Mesothelial cell of epicardium (in vitro differentiated cells): ENCODE results near the gene IGF2BP3. TPM values are rescaled to one million over a fixed set of nuclear protein-coding genes. Genes with fewer than 3 reads are reported as not detected.

Experiments used
- DNase-seq, 2 experiments: peaks; one replicate each; pipeline ENCODE4 v3.0.0; 2021; ENCODE audit warnings: low spot score in 2 of 2; ENCODE audit not compliant: unreplicated experiment in 2 of 2
- H3K27ac Mint-ChIP-seq: 2 replicates; pipeline ENCODE4 v1.8.0; 2021; ENCODE audit warnings: mixed read lengths
- H3K27me3 Mint-ChIP-seq: 2 replicates; pipeline ENCODE4 v1.8.0; 2021; ENCODE audit warnings: low read depth, mixed read lengths
- H3K36me3 Mint-ChIP-seq: 2 replicates; pipeline ENCODE4 v1.8.0; 2021; ENCODE audit warnings: mixed read lengths
- H3K4me1 Mint-ChIP-seq: 2 replicates; pipeline ENCODE4 v1.8.0; 2021; ENCODE audit warnings: mixed read lengths
- H3K4me3 Mint-ChIP-seq: 2 replicates; pipeline ENCODE4 v1.8.0; 2021; ENCODE audit warnings: mild to moderate bottlenecking, moderate library complexity, mixed read lengths
- H3K9me3 Mint-ChIP-seq: 2 replicates; pipeline ENCODE4 v1.8.0; 2021; ENCODE audit warnings: mixed read lengths
- total RNA-seq: library from RNA; stranded (reverse); gene quantifications from 3 replicates; pipeline ENCODE4 v1.2.1, GENCODE V29; 2021
- TF ChIP-seq, protein P1 (sequence below): fragments of 200-600 bp; sonication (generic); IDR thresholded peaks from one replicate; pipeline ENCODE4 v1.5.0; 2021; ENCODE audit warnings: antibody characterized with exemption; ENCODE audit not compliant: unreplicated experiment

IGF2BP3 gene
- total RNA-seq, 1 donor from 2014 or later: 91.3 TPM

GRCh38 chr7:23347033-23347681, 123.1 kb downstream of the IGF2BP3 start:
- no peak for DNase-seq
- TF ChIP-seq, protein P1, sequence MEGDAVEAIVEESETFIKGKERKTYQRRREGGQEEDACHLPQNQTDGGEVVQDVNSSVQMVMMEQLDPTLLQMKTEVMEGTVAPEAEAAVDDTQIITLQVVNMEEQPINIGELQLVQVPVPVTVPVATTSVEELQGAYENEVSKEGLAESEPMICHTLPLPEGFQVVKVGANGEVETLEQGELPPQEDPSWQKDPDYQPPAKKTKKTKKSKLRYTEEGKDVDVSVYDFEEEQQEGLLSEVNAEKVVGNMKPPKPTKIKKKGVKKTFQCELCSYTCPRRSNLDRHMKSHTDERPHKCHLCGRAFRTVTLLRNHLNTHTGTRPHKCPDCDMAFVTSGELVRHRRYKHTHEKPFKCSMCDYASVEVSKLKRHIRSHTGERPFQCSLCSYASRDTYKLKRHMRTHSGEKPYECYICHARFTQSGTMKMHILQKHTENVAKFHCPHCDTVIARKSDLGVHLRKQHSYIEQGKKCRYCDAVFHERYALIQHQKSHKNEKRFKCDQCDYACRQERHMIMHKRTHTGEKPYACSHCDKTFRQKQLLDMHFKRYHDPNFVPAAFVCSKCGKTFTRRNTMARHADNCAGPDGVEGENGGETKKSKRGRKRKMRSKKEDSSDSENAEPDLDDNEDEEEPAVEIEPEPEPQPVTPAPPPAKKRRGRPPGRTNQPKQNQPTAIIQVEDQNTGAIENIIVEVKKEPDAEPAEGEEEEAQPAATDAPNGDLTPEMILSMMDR: no peak
- peaks cover 30% of the 10 kb centered on the region for H3K36me3 Mint-ChIP-seq
- H3K4me3 Mint-ChIP-seq: no peak overlapping the region
- peaks cover 21% of the 10 kb centered on the region for H3K4me1 Mint-ChIP-seq
- H3K9me3 Mint-ChIP-seq: no peaks in the 10 kb centered on the region
- no peaks in the 10 kb centered on the region for H3K27me3 Mint-ChIP-seq
- peak overlapping the region; percentile 55 for H3K27ac Mint-ChIP-seq

DNA sequence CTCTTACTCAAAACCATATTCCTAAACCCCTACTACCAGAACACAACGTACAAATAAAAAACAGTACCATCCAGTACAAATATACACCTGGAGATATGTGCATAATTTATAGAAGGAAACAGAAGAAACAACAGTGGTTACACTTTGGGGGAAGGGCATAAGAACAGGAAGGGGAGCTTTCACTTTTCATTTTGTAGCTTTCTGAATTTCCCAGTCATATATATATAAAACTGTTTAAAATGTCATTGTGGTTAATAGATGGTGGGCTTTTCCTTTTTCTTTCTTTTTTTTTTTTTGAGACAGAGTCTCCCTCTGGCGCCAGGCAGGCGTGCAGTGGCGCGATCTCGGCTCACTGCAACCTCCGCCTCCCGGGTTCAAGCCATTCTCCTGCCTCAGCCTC, 124.0 kb downstream of the IGF2BP3 start:
- H3K9me3 Mint-ChIP-seq: no peaks in the 10 kb centered on the region
- H3K4me3 Mint-ChIP-seq: no peak overlapping the region
- TF ChIP-seq, protein P1: no peak
- no peak for DNase-seq
- peaks cover 32% of the 10 kb centered on the region for H3K36me3 Mint-ChIP-seq
- H3K27ac Mint-ChIP-seq: peak overlapping the region; percentile 48
- H3K27me3 Mint-ChIP-seq: no peaks in the 10 kb centered on the region
- H3K4me1 Mint-ChIP-seq: peaks cover 23% of the 10 kb centered on the region

- H3K36me3 Mint-ChIP-seq: peaks cover 33% of the 10 kb centered on the region
These were observed 124.7 kb downstream of the IGF2BP3 start for GRCh38 chr7:23345601-23346000.

DNA sequence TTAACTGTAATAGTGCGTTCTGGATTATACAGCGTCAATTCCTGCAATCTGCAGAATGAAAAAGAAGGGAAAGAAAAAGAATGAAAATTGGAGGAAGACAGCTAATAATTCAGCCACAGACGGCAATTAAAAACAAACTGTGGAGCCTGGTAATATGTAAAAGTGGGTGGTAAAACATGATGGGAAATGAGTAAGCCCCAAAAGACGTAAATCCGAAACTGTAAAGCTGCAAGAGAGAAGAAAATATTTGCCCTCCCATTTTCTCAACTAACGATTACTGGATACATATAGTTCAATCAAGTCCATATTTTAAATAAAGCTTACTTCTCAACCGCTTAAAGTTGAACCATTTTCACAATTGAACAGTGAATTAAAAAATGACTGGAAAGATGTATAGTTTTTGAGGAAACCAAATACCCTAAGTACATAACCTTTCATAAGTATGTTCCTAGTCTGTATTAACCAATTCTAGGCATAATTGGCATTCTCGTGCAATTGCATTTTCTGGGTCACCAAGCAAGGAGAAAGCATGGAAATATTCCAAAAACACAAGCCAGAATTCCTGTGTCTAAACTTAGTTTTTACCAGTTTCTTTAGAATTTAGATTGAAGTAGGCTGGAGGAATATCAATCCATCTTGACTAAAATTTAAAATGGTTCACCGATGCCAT, 126.3 kb downstream of the IGF2BP3 start:
- TF ChIP-seq, protein P1: no peak
- Mint-ChIP-seq H3K9me3 (no peaks in the 10 kb centered on the region), H3K4me1 (peaks cover 14% of the 10 kb centered on the region), H3K36me3 (peaks cover 40% of the 10 kb centered on the region), H3K27ac (no peak overlapping the region), H3K4me3 (no peak overlapping the region), H3K27me3 (no peaks in the 10 kb centered on the region)
- DNase-seq: no peak

More at GRCh38 chr7:23345601-23346000, 124.7 kb downstream of the IGF2BP3 start:
- Mint-ChIP-seq H3K4me1 (peaks cover 21% of the 10 kb centered on the region), H3K9me3 (no peaks in the 10 kb centered on the region), H3K27ac (no peak overlapping the region), H3K4me3 (no peak overlapping the region), H3K27me3 (no peaks in the 10 kb centered on the region)
- no peak for DNase-seq
- TF ChIP-seq, protein P1: no peak

DNA sequence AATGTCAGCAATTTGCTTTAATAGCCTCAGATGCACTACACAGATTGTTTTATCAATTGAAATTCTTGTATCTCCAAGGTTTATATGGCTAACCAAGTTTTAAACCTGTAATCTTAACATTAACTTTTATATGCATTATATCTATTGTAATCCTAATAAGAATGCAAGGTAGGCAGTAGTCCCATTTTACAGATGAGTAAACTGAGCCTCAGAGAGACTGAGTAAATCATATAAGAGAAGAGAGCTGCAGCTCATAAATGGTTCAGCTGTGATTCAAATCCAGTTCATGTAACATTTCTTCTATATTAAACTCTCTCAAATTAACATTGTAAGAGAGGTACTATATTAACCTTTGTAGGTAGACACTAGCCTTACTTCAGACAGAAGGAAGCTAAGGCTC, 127.2 kb downstream of the IGF2BP3 start:
- DNase-seq: no peak
- peaks cover 15% of the 10 kb centered on the region for H3K4me1 Mint-ChIP-seq
- peaks cover 45% of the 10 kb centered on the region for H3K36me3 Mint-ChIP-seq
- no peak overlapping the region for H3K27ac Mint-ChIP-seq
- H3K9me3 Mint-ChIP-seq: no peaks in the 10 kb centered on the region
- no peaks in the 10 kb centered on the region for H3K27me3 Mint-ChIP-seq
- TF ChIP-seq, protein P1: no peak
- H3K4me3 Mint-ChIP-seq: no peak overlapping the region
